BE2C (cell line): Measurements from ENCODE around the gene FTSJ1.

Experiments used
- DNase-seq: peaks from one replicate; pipeline ENCODE4 v3.0.0-alpha.2; 2020
- H3K27me3 ChIP-seq: fragments of 250-450 bp; sonication (Bioruptor Pico); 2 replicates; pipeline ENCODE4 v1.5.1; 2020; ENCODE audit warnings: mild to moderate bottlenecking
- H3K36me3 ChIP-seq: fragments of 250-450 bp; sonication (Bioruptor Pico); 2 replicates; pipeline ENCODE4 v1.5.1; 2020; ENCODE audit warnings: mild to moderate bottlenecking
- H3K4me1 ChIP-seq: fragments of 250-450 bp; sonication (Bioruptor Pico); 2 replicates; pipeline ENCODE4 v1.5.1; 2020
- H3K4me3 ChIP-seq: 2 replicates; pipeline ENCODE4 v1.5.1; 2011; ENCODE audit warnings: low read depth, low read length
- H3K9me3 ChIP-seq: fragments of 250-450 bp; sonication (Bioruptor Pico); 2 replicates; pipeline ENCODE4 v1.5.1; 2020
- TF ChIP-seq, protein P1 (sequence below): IDR thresholded peaks from 2 replicates; pipeline ENCODE4 v1.5.1; 2012; ENCODE audit warnings: mild to moderate bottlenecking, low read depth, low read length

The FTSJ1 gene

DNA sequence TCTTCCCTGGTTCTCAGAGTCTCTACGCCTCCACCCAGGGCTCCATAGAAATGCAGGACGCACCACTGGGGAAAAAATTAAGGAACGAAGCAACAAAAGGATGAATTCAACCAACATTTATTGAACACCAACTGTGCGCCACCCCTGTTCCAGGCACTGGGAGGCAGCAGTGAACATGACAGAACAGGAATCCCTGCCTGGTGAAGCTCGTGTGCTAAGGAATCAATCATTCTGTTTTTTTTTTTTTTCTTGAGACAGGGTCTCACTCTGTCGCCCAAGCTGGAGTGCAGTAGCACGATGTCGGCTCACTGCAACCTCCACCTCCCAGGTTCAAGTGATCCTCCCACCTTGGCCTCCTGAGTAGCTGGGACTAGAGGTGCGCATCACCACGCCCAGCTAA lies 1.9 kb upstream of the FTSJ1 start:
- DNase-seq, result peak; percentile 27
- H3K9me3 ChIP-seq, result no peaks in the 10 kb centered on the region
- TF ChIP-seq, protein P1, sequence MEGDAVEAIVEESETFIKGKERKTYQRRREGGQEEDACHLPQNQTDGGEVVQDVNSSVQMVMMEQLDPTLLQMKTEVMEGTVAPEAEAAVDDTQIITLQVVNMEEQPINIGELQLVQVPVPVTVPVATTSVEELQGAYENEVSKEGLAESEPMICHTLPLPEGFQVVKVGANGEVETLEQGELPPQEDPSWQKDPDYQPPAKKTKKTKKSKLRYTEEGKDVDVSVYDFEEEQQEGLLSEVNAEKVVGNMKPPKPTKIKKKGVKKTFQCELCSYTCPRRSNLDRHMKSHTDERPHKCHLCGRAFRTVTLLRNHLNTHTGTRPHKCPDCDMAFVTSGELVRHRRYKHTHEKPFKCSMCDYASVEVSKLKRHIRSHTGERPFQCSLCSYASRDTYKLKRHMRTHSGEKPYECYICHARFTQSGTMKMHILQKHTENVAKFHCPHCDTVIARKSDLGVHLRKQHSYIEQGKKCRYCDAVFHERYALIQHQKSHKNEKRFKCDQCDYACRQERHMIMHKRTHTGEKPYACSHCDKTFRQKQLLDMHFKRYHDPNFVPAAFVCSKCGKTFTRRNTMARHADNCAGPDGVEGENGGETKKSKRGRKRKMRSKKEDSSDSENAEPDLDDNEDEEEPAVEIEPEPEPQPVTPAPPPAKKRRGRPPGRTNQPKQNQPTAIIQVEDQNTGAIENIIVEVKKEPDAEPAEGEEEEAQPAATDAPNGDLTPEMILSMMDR, result peak; percentile 35
- H3K36me3 ChIP-seq, result peaks cover 4% of the 10 kb centered on the region
- H3K4me3 ChIP-seq, result no peak overlapping the region
- no peaks in the 10 kb centered on the region for H3K4me1 ChIP-seq
- H3K27me3 ChIP-seq, result no peaks in the 10 kb centered on the region

DNA sequence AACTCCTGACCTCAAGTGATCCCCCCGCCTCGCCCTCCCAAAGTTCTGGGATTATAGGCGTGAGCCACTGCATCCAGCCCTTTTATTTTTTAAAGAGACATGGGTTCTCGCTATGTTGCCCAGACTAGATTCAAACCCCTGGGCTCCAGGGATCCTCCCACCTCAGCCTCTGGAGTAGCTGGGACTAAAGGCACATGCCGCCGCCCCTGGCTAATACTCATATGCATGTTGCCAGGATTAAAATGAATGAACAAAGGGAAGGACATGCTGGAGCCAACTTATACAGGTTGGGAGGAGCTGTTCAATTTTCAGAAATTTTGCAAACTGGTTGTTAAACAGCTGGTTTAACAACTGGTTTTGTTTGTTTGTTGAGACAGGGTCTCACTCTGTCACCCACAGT lies 1.4 kb upstream of the FTSJ1 start:
- no peak overlapping the region for H3K4me3 ChIP-seq
- H3K36me3 ChIP-seq, result peaks cover 7% of the 10 kb centered on the region
- H3K9me3 ChIP-seq, result no peaks in the 10 kb centered on the region
- TF ChIP-seq, protein P1, result no peak
- no peaks in the 10 kb centered on the region for H3K4me1 ChIP-seq
- DNase-seq, result no peak
- no peaks in the 10 kb centered on the region for H3K27me3 ChIP-seq

DNA sequence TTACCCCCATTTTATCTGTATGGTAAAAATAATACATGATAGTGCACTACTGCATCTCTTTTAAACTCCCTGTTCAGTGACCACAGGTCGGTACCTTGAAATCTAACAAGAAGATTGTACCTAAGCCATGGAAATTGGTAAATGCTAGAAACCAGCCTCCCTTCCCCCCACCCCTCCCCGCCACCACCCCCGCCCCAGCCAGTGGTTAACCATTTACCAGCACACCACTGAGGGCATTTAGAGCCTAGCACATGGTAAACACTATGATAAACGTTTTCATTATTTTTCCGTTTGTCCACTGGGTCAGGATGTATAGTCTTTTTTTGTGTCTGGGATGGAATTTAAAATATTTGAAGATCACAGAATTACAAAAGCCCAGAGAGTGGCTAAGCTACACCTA lies 703 bp upstream of the FTSJ1 start:
- H3K36me3 ChIP-seq, result peaks cover 7% of the 10 kb centered on the region
- no peaks in the 10 kb centered on the region for H3K4me1 ChIP-seq
- no peak for DNase-seq
- TF ChIP-seq, protein P1, result no peak
- H3K27me3 ChIP-seq, result no peaks in the 10 kb centered on the region
- peak overlapping the region; percentile 89 for H3K4me3 ChIP-seq
- H3K9me3 ChIP-seq, result no peaks in the 10 kb centered on the region

DNA sequence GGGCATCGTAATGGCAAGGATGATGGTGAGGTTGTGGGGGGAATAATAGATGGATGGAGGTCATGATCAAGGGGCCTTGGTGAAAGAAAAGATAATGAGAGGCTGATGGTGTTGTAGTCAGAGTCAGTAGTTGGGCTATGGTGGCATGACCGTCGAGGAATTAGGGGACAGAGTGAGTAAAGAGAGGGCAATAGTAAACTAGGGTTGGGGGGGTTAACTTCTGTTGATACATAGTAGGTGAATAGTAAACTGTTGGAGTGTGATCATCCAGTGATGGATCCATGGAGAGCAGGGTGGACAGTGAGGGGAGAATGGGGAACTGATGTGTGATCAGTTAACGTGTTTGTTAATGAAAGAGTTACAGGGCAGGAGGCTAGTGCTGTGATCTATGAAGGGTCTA lies 920 bp downstream of the FTSJ1 start:
- Histone ChIP-seq H3K4me1 (no peaks in the 10 kb centered on the region), H3K27me3 (no peaks in the 10 kb centered on the region), H3K36me3 (peaks cover 7% of the 10 kb centered on the region), H3K4me3 (peak overlapping the region; percentile 89), H3K9me3 (no peaks in the 10 kb centered on the region)
- DNase-seq, result no peak
- TF ChIP-seq, protein P1, result no peak

DNA sequence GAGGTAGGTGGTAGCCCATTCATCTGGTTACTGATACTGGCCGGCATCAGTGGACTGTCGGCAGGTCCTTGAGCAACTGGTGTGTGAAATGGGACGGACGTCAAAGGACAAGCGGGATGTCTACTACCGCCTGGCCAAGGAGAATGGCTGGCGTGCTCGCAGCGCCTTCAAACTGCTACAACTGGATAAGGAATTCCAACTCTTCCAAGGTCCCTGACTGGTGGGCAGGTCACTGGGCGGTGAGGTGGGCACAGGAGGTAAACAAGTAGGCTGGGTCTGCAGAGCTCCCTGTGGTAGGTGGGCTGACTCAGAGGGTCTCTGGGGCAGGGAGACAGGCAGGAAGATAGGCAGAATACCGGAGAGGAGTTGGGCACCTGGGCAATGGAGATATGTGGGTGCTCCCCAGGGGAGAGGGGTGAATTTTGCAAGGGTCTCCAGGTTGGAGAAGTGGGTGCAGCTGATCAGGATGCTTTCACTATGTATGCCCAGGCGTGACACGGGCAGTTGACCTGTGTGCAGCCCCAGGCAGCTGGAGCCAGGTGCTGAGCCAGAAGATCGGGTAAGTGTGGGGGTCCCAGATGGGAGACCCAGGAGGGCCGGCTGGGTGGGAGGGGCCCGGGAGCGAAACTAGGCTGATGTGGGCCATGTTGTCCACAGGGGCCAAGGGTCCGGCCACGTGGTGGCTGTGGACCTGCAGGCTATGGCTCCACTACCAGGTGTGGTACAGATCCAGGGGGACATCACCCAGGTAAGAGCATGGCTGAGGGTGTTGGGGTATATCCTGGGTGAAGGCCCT lies 2.2 kb downstream of the FTSJ1 start:
- H3K36me3 ChIP-seq, result peaks cover 7% of the 10 kb centered on the region
- no peak for DNase-seq
- H3K4me1 ChIP-seq, result no peaks in the 10 kb centered on the region
- no peak overlapping the region for H3K4me3 ChIP-seq
- TF ChIP-seq, protein P1, result no peak
- H3K9me3 ChIP-seq, result no peaks in the 10 kb centered on the region
- H3K27me3 ChIP-seq, result no peaks in the 10 kb centered on the region

DNA sequence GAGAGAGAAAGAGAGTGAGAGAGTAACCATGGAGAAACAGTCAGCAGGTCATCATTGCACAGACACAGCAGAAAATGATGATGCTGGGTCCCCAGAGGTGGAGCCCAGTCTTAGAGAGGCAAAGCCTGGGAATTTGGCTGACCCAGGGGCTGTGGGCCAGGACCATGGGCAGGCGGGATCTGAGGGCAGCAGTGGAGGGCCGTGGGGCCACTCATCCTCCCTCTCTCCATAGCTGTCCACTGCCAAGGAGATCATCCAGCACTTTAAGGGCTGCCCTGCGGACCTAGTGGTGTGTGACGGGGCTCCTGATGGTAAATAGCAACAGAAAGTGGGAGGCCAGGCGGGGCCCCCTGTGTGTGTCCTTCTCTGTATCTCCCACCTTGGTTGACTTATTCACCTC lies 2.8 kb downstream of the FTSJ1 start:
- H3K4me1 ChIP-seq, result no peaks in the 10 kb centered on the region
- DNase-seq, result no peak
- no peak overlapping the region for H3K4me3 ChIP-seq
- TF ChIP-seq, protein P1, result no peak
- no peaks in the 10 kb centered on the region for H3K9me3 ChIP-seq
- H3K27me3 ChIP-seq, result no peaks in the 10 kb centered on the region
- peaks cover 7% of the 10 kb centered on the region for H3K36me3 ChIP-seq
